ENCODE results near the gene PIGS.
"Not testable (repeated sequence)": the region's sequence is repeated elsewhere in the genome, so short reads cannot be mapped to it uniquely, and the experiment has no call there.

PIGS gene

DNA sequence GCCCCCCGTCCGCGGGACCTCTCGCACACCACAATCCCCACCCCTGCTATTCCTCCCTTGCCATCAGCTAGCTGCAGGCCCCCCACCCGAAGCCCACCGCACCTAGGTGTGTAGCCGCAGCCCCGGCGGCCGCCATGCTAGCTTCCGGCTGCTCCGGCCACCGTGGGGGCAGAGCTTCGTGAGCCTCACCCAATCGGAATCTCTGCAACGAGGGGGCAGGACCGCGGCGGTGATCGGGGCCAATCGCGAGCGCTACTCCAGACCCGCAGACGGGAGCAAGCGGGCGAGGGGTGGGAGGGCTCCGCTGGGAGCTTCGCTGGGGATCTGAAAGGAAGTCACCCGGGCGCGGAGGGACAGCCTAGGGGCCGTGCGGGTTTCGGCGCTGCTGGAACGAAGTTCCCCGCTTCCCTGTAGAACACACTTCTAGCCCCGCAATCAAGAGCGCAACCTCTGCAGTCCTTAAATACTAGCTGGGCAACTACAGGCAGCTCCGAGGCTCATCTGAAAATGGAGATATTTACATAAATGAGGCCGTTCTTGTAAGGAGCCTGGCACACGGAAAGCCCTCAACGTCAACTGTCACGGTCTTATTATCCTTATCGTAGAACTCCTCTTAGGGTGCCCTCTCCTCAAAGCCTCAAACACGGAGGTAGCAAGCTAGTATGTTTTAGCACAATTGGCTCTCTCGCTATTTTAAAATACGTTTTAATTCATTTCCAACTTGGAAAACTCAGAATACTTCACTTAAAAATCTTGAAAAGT, at the start of gene PIGS:
Gene PIGS (minus strand): TSS at position 164 of the 762 bp plus-strand sequence. CDS start 28 bp downstream, at position 136.
- Histone ChIP-seq H3K9ac (ENCODE audit: low read depth, low read length) (peak within 1 kb of the TSS; percentile 37), H3K4me1 (ENCODE audit: control insufficient read depth, insufficient read depth, low read length) (peaks cover 4% of the 10 kb centered on the region), H3K9me3 (ENCODE audit: control insufficient read depth, insufficient read depth, low read length) (no peaks in the 10 kb centered on the region), H3K27me3 (ENCODE audit: control insufficient read depth, insufficient read depth, low read length) (peaks cover 23% of the 10 kb centered on the region), H3K36me3 (ENCODE audit: control insufficient read depth, insufficient read depth, low read length) (peaks cover 3% of the 10 kb centered on the region), H3K4me3 (ENCODE audit: low read depth, low read length) (peak within 1 kb of the TSS; percentile 93)

DNA sequence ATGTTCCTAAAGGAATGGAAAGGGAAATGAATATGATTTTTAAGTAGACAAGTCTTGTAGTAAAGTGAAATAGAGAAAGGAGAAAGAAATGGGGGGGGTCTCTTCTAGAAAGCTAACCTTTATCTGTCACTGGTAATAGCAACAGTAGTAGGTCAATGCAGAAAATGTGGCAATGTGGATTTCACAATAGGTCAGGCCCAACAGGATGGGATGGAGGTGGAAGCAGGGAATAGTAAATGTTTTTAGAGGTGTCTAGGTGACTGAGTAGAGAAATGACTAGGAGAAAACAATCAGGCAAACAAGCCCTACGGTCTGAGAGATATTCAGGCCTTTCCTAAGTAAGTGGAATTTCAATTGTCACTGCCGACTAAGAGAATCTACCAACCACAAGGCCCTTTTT, 48.7 kb upstream of the PIGS start:
- peaks cover 69% of the 10 kb centered on the region for H3K36me3 ChIP-seq (ENCODE audit: control insufficient read depth, insufficient read depth, low read length)
- H3K9ac ChIP-seq (ENCODE audit: low read depth, low read length), result no peak overlapping the region
- H3K4me3 ChIP-seq (ENCODE audit: low read depth, low read length), result no peak overlapping the region
- no peaks in the 10 kb centered on the region for H3K27me3 ChIP-seq (ENCODE audit: control insufficient read depth, insufficient read depth, low read length)
- no peaks in the 10 kb centered on the region for H3K4me1 ChIP-seq (ENCODE audit: control insufficient read depth, insufficient read depth, low read length)
- no peaks in the 10 kb centered on the region for H3K9me3 ChIP-seq (ENCODE audit: control insufficient read depth, insufficient read depth, low read length)

DNA sequence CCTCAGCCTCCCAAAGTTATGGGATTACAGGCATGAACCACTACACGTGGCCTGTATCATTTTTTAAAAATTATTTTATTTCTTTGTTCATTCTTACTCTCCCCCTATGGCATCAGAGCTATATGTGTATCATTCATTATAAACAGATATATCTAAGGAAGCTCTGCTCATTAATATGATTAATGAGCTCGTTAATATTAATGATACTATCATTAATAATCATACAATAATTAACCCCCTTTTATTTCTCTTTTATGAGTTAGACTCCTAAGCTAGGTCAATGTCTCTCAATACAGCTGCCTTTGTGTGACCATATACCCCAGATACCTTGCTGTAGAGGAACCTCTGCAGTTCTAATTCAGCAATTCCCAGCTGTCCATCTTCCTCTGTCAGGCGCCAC, 47.1 kb upstream of the PIGS start:
- Histone ChIP-seq H3K9me3 (ENCODE audit: control insufficient read depth, insufficient read depth, low read length) (no peaks in the 10 kb centered on the region), H3K36me3 (ENCODE audit: control insufficient read depth, insufficient read depth, low read length) (peaks cover 63% of the 10 kb centered on the region), H3K4me1 (ENCODE audit: control insufficient read depth, insufficient read depth, low read length) (no peaks in the 10 kb centered on the region), H3K9ac (ENCODE audit: low read depth, low read length) (no peak overlapping the region), H3K4me3 (ENCODE audit: low read depth, low read length) (no peak overlapping the region), H3K27me3 (ENCODE audit: control insufficient read depth, insufficient read depth, low read length) (no peaks in the 10 kb centered on the region)

DNA sequence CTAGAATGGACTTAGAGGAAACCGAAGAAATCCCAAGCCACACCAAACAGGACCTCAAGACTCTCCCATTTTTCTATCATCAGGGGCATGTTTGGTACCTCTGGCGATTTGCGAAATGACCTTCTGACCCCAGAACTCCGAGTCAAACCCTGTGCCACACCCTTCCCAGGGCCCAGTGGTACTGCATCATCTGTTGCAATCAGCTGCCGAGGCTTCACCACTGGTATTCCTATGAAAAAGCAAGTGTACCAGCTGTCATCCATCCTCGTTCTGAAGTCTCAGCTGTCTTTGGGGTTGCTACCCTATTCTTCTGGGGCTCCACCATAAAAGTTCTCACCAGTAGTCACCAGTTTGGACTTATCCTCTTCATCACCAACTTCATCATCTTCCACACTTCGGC, 45.0 kb upstream of the PIGS start:
- H3K4me1 ChIP-seq (ENCODE audit: control insufficient read depth, insufficient read depth, low read length), result no peaks in the 10 kb centered on the region
- H3K36me3 ChIP-seq (ENCODE audit: control insufficient read depth, insufficient read depth, low read length), result peaks cover 69% of the 10 kb centered on the region
- no peak overlapping the region for H3K9ac ChIP-seq (ENCODE audit: low read depth, low read length)
- H3K4me3 ChIP-seq (ENCODE audit: low read depth, low read length), result no peak overlapping the region
- no peaks in the 10 kb centered on the region for H3K27me3 ChIP-seq (ENCODE audit: control insufficient read depth, insufficient read depth, low read length)
- no peaks in the 10 kb centered on the region for H3K9me3 ChIP-seq (ENCODE audit: control insufficient read depth, insufficient read depth, low read length)

DNA sequence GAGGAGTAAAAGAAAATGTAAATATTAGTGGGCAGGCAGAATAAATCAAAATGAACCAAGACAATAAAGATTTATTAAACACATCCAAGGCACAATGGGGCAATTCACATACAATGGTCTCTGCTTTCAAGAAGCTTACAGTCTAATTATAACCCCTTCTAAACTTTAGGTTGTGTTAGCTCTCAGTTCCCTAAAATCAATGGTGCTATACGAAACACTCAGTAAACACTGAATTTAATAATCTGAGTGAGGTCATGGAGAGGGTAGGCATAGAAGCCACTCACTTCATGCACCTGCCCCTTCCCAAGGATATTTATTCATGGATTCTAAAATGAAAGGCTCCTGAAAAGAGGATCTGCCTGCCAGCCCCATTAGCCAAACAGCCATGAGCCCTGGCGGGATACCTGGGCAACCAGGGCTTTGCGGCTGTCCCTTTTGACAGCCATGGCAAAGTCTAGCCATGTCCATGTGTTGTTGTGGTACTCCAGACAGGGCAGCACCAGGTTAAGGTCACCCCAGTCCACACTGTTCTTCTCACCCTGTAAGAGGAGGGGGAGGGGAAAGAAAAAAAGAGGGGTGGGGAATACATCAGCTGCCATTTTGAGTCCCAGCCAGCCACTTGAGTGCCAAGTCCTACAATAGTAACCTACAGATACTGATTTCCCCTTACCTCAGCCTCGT, 44.1 kb upstream of the PIGS start:
- Histone ChIP-seq H3K9me3 (ENCODE audit: control insufficient read depth, insufficient read depth, low read length) (no peaks in the 10 kb centered on the region), H3K9ac (ENCODE audit: low read depth, low read length) (no peak overlapping the region), H3K36me3 (ENCODE audit: control insufficient read depth, insufficient read depth, low read length) (peaks cover 69% of the 10 kb centered on the region), H3K4me3 (ENCODE audit: low read depth, low read length) (no peak overlapping the region), H3K27me3 (ENCODE audit: control insufficient read depth, insufficient read depth, low read length) (no peaks in the 10 kb centered on the region), H3K4me1 (ENCODE audit: control insufficient read depth, insufficient read depth, low read length) (no peaks in the 10 kb centered on the region)

DNA sequence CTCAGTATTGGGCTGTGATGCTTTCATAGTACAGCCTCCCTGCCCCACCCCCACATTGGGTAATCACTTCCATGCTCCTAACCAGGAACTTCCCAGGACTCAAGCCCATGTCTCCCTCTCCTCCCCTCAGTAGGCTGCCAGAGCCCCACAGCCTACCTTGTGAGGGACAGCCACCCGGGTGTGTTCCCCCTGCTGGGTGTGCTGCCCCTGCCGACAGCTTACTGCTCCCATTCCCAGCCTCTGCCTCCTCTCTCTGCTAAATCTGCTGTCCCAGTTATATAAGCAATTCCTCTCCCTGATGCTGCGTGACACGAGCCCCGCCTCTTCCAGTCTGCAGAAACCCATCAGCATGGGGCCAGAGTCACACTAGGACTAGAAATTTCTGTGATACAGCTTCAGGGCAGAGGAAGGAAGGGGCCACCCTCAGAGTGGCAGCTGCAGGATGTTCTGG, 42.6 kb upstream of the PIGS start, which contains the start of gene RSKR:
Gene RSKR (minus strand): TSS at position 255 of the 451 bp plus-strand sequence. CDS start 24 bp downstream, at position 231.
- H3K9ac ChIP-seq (ENCODE audit: low read depth, low read length), result no peak within 1 kb of the TSS
- no peaks in the 10 kb centered on the region for H3K4me1 ChIP-seq (ENCODE audit: control insufficient read depth, insufficient read depth, low read length)
- H3K36me3 ChIP-seq (ENCODE audit: control insufficient read depth, insufficient read depth, low read length), result peaks cover 60% of the 10 kb centered on the region
- H3K27me3 ChIP-seq (ENCODE audit: control insufficient read depth, insufficient read depth, low read length), result no peaks in the 10 kb centered on the region
- no peak within 1 kb of the TSS for H3K4me3 ChIP-seq (ENCODE audit: low read depth, low read length)
- H3K9me3 ChIP-seq (ENCODE audit: control insufficient read depth, insufficient read depth, low read length), result no peaks in the 10 kb centered on the region

DNA sequence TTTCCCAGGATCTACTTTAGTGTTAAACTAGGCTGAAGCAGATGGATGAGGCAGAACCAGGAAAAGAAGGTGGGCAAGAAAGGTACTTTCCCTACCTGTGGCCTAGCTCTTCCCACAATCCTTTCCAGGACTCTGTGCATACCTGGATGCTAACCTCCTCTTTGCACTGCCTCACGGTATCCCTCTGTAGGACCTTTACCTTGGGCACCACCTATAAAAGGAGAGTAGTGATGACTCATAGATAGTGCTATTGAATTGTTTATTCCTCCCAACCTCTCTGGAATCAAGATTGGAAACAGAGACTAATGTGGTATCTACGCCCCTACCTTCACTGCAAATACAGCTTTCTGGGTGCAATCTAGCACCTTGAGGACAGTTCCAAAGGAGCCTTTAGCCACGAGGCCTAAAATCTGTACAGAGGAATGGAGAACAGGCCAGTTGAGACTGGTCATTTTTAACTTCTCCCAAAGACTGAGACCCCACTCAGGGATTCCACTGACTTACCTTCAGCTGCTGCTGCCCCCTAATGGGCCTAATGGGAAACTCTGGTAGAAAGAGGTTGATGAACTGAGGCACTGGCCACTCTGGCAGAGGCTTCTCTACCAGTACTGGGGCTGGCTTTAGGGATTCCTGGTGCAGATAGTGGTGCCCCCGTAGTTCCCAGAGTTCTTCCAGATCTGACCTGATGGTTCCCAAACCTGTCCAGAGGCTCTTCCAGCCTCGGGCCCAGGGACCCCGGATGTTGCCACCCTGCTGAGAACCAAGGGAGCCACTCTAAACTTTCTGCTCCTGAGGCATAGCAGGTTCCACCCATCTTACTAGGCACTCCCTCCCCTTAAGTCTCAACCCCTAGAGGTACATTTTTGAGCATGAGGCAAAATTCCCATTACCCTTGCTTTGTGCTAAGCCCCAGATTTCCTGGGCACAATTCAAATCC, 41.9 kb upstream of the PIGS start:
- no peak overlapping the region for H3K9ac ChIP-seq (ENCODE audit: low read depth, low read length)
- H3K36me3 ChIP-seq (ENCODE audit: control insufficient read depth, insufficient read depth, low read length), result peaks cover 54% of the 10 kb centered on the region
- no peaks in the 10 kb centered on the region for H3K4me1 ChIP-seq (ENCODE audit: control insufficient read depth, insufficient read depth, low read length)

DNA sequence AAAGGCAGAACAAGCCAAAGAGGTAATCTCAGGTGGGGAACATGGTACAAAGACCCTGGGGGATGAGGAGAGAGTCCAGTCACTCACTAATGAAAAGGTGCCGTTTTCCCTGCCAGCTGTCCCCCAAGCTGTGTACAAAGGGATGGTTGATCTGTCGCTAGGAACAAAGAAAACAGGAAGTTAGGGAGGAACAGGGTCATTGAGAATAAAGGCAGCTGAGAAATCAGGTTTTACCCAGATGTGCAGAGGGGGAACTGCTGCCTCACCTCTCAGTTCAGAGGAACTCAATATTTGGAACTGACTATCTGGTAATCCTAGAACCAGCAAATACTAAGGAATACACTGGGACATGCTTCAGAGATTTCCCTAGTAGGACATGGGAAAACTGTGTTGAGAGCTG, 41.2 kb upstream of the PIGS start:
- no peaks in the 10 kb centered on the region for H3K9me3 ChIP-seq (ENCODE audit: control insufficient read depth, insufficient read depth, low read length)
- no peaks in the 10 kb centered on the region for H3K27me3 ChIP-seq (ENCODE audit: control insufficient read depth, insufficient read depth, low read length)
- H3K9ac ChIP-seq (ENCODE audit: low read depth, low read length), result no peak overlapping the region
- H3K4me1 ChIP-seq (ENCODE audit: control insufficient read depth, insufficient read depth, low read length), result no peaks in the 10 kb centered on the region
- peaks cover 52% of the 10 kb centered on the region for H3K36me3 ChIP-seq (ENCODE audit: control insufficient read depth, insufficient read depth, low read length)
- H3K4me3 ChIP-seq (ENCODE audit: low read depth, low read length), result no peak overlapping the region

More for the DNA sequence above, 41.9 kb upstream of the PIGS start:
- Histone ChIP-seq H3K9me3 (ENCODE audit: control insufficient read depth, insufficient read depth, low read length) (no peaks in the 10 kb centered on the region), H3K4me3 (ENCODE audit: low read depth, low read length) (no peak overlapping the region), H3K27me3 (ENCODE audit: control insufficient read depth, insufficient read depth, low read length) (no peaks in the 10 kb centered on the region)

DNA sequence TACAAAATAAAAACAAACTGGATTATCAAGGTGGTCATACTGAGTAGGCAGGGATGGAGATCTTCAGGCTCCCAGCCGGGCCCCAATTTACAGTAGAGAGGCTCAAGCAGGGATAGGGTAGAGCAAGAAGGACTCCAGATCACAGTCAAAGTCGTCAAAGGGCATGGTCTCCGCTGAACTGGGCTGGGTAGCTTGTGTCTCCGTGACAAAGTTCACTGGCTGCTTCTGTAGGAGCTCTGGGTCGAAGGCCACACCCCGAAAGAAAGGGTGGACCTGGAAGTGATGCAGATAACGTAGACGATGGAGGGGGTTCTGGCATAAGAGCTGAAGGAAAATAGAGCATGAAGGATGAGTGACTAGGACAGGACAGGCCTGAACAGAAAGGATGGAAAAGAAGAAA, 39.1 kb upstream of the PIGS start:
- no peaks in the 10 kb centered on the region for H3K4me1 ChIP-seq (ENCODE audit: control insufficient read depth, insufficient read depth, low read length)

DNA sequence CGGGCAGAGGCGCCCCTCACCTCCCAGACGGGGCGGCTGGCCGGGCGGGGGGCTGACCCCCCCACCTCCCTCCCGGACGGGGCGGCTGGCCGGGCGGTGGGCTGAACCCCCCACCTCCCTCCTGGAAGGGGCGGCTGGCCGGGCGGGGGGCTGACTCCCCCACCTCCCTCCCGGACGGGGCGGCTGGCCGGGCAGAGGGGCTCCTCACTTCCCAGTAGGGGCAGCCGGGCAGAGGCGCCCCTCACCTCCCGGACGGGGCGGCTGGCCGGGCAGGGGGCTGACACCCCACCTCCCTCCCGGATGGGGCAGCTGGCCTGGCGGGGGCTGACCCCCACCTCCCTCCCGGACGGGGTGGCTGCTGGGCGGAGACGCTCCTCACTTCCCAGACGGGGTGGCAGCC, 32.7 kb upstream of the PIGS start:
- not testable (repeated sequence) for H3K9me3 ChIP-seq (ENCODE audit: control insufficient read depth, insufficient read depth, low read length); H3K4me1 ChIP-seq (ENCODE audit: control insufficient read depth, insufficient read depth, low read length); H3K9ac ChIP-seq (ENCODE audit: low read depth, low read length); H3K4me3 ChIP-seq (ENCODE audit: low read depth, low read length); H3K36me3 ChIP-seq (ENCODE audit: control insufficient read depth, insufficient read depth, low read length); H3K27me3 ChIP-seq (ENCODE audit: control insufficient read depth, insufficient read depth, low read length)

More for the DNA sequence above, 39.1 kb upstream of the PIGS start:
- no peak overlapping the region for H3K9ac ChIP-seq (ENCODE audit: low read depth, low read length)
- H3K27me3 ChIP-seq (ENCODE audit: control insufficient read depth, insufficient read depth, low read length), result no peaks in the 10 kb centered on the region
- H3K9me3 ChIP-seq (ENCODE audit: control insufficient read depth, insufficient read depth, low read length), result no peaks in the 10 kb centered on the region
- no peak overlapping the region for H3K4me3 ChIP-seq (ENCODE audit: low read depth, low read length)
- peaks cover 33% of the 10 kb centered on the region for H3K36me3 ChIP-seq (ENCODE audit: control insufficient read depth, insufficient read depth, low read length)

All from iPS-15b (cell line).